ENCODE results near the gene JAZF1. TPM values are rescaled to one million over a fixed set of nuclear protein-coding genes. Genes with fewer than 3 reads are reported as not detected.
A peak's percentile ranks its signal among the peaks of the same experiment; 100 is the strongest.

JAZF1 gene
- total RNA-seq, 8 experiments from 2014 or later = 6.5 to 68.8 (median 17.6) TPM

DNA sequence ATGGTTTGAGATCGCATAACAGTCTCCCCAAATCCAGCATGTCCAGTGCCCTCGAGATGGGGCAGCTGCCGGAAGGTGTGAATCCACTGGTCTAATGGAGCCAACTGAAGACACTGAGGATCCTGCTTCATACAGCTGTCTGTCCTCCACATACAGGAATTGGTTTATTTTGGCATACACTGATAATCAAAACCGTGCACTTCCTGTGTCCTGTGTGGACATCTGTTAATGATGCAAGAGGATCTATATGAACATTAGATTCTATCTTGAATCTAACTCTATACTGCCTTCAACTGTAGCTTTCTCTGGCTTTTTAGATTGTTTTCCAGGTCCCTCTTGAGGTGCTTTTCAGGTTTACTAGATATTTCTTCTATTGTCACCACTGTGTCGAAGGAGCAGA is 3.0 kb upstream of the JAZF1 start:
- in situ Hi-C loops (cut with MboI; ENCODE audit: low pct_unique_long_range_greater_than_20kb in 2 of 9, low sequenced_read_pairs in 9 of 9, unreplicated experiment in 9 of 9) = loop anchor here in 1 of 9 experiments (25.0 kb wide), 1 partner anchor 679 kb away; no protein-coding TSS in a partner anchor
- Histone ChIP-seq H3K4me3 (no peak overlapping the region), H3K4me1 (replicated peaks in 1 of 2) (peaks cover 0 to 9% of the 10 kb centered on the region in 2 donors), H3K27ac (no peak overlapping the region)
- WGBS, 10 experiments = 70 to 100% (median 83%) methylated on average over 1 to 5 of the region's 5 CpGs; no CpG with 5 or more reads in 2 of the 10 experiments
- no peak for ATAC-seq (replicated peaks in 6 of 8)

DNA sequence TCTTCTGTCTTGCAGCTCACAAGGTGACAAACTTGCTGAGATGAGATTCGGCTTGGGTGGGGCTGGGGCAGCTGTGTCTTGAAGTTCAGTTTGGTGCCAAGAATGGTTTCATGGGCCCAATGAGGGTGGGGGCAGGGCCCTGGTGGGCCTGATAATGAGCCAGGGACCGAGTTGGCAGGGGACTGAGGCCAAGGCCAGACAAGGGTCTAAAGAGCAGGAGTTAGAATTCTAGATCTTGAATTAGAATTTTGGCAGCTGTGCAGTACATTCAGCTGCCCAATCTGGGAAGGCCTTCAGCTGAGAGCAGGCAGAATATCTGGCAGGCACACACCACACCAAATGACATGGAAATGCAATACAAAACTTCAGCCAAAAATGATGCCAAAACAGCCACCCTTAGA is 1.5 kb upstream of the JAZF1 start:
- Histone ChIP-seq H3K4me3 (no peak overlapping the region), H3K27ac (no peak overlapping the region), H3K4me1 (replicated peaks in 1 of 2) (peaks cover 0 to 11% of the 10 kb centered on the region in 2 donors)
- no peak for ATAC-seq (replicated peaks in 6 of 8)
- WGBS, 10 experiments = 14 to 90% (median 80%) methylated on average over 1 of the region's 2 CpGs; no CpG with 5 or more reads in 7 of the 10 experiments
- in situ Hi-C loops (cut with MboI; ENCODE audit: low pct_unique_long_range_greater_than_20kb in 2 of 9, low sequenced_read_pairs in 9 of 9, unreplicated experiment in 9 of 9) = loop anchor here in 1 of 9 experiments (25.0 kb wide), 1 partner anchor 680 kb away; no protein-coding TSS in a partner anchor

DNA sequence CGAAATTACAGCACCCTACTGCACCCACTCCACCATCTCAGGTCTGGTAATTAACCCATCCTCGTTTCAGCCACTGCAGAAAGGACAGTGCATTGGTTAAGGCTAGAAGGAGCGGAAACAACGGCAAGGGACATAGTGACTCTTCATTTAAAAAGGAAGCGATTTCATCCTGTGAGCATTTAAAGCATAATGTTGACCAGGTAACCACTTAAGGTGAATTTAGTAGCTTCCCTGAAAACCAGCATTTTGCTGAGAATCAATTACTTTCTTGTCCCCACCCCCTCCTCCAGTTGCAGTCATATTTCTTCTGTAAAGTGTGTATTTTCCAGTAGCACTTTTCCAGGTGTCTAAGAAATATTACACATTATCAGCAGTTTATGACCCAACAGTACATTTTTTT is 821 bp upstream of the JAZF1 start:
- 10 to 100% (median 62%) methylated on average over 1 to 5 of the region's 5 CpGs for WGBS, 10 experiments
- Histone ChIP-seq H3K4me3 (peak overlapping the region in 1 of 5 donors; percentile 79), H3K4me1 (replicated peaks in 1 of 2) (peaks cover 0 to 11% of the 10 kb centered on the region in 2 donors), H3K27ac (no peak overlapping the region)
- in situ Hi-C loops (cut with MboI; ENCODE audit: low pct_unique_long_range_greater_than_20kb in 2 of 9, low sequenced_read_pairs in 9 of 9, unreplicated experiment in 9 of 9) = loop anchor here in 1 of 9 experiments (25.0 kb wide), 1 partner anchor 681 kb away; no protein-coding TSS in a partner anchor
- no peak for ATAC-seq (replicated peaks in 6 of 8)

DNA sequence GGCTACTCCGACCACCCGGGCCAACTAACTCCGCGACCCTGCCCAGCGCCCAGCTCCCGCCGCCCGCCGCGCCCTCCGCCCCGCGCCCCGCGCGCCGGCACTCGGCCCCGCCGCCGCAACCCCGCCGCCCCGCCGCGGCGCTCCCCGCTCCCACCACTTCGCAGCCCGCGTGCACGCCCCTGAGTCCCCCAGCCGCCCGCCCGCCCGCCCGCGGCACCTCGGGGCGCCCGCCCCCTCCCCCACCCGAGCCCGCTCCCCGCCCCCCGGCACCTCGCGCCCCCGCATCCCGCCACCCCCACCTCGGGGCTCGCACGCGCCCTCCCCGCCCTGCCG is 598 bp downstream of the JAZF1 start:
- H3K4me3 ChIP-seq = peak overlapping the region; percentile 69 to 97 (median 79)
- peaks cover 0 to 11% of the 10 kb centered on the region in 2 donors for H3K4me1 ChIP-seq (replicated peaks in 1 of 2)
- in situ Hi-C loops (cut with MboI; ENCODE audit: low pct_unique_long_range_greater_than_20kb in 2 of 9, low sequenced_read_pairs in 9 of 9, unreplicated experiment in 9 of 9) = loop anchor here in 1 of 9 experiments (25.0 kb wide), 1 partner anchor 682 kb away; no protein-coding TSS in a partner anchor
- peak in 2 of 8 experiments; percentile 2 to 43 for ATAC-seq (replicated peaks in 6 of 8)
- H3K27ac ChIP-seq = peak overlapping the region; percentile 69 to 74
- WGBS, 10 experiments = no CpG with 5 or more reads among the region's 55 CpGs

DNA sequence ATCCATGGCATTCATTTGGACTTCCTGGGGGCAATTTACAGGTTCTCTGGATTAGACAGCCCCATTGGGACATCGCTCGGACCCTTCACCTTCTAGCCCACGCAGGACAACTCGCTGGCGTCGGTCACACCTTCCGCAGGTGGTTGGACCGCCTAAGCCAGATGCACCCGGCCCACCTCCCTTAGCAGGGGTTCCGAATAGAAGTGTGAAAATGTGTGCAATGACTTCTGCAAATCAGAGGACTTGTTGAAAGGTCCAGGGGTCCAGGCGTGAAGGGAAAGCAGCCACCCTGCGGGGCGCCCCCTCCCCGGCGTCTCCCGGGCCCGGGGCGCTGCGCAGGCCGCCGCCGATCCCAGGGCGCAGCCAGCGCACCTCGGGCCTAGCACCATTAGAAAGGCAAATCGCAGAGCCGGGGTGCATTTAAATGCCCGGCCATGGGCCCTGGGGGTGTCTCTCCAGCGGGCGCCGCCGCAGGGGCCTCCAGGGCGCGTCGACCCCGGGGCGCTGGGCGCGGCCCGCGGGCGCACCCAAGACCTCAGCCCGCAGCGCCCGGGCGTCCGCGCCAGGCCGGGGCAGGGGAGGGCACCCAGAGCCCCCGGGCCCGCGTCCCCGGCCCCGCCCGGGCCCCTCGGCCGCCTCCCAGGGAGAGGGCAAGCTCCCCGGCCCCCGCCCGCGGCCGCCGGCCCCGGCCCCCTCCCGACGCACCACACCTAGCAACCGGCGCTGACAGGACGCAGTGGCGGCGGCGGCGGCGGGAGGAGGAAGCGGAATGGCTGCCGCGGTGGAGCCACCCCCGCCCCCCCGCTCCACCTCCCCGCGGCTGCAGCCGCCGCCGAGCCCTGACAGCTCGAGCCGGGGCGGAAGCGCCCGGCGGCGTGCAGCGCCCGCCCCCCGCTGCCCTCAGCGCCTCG is 1.2 kb downstream of the JAZF1 start:
- peak overlapping the region; percentile 69 to 74 for H3K27ac ChIP-seq
- 31% methylated on average over 7 of the region's 96 CpGs; no CpG with 5 or more reads in 9 of the 10 experiments for WGBS, 10 experiments
- peaks cover 0 to 11% of the 10 kb centered on the region in 2 donors for H3K4me1 ChIP-seq (replicated peaks in 1 of 2)
- H3K4me3 ChIP-seq = peak overlapping the region; percentile 69 to 97 (median 79)
- in situ Hi-C loops (cut with MboI; ENCODE audit: low pct_unique_long_range_greater_than_20kb in 2 of 9, low sequenced_read_pairs in 9 of 9, unreplicated experiment in 9 of 9) = loop anchor here in 1 of 9 experiments (25.0 kb wide), 1 partner anchor 683 kb away; no protein-coding TSS in a partner anchor
- peak; percentile 52 to 70 (median 66) for ATAC-seq (replicated peaks in 6 of 8)

DNA sequence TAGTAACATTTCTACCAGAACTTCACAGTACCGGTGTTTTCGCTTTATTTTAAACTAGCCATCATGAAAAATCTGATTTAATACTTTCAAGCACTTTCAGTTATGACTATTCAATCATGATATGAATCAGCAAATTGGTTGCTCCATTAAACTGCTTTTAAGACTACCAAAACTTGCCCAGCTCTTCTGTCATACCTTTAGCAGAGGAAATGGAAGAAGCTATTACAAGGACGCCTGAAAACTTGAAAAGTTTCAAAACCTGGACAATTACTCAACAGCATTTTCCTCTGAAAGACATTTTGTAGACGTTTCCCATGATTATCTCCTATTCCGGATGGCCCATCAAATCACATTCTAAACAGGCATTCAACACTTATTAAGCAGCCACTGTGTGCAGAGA is 2.0 kb downstream of the JAZF1 start:
- WGBS, 10 experiments = 30 to 87% (median 63%) methylated on average over 2 to 5 of the region's 5 CpGs; no CpG with 5 or more reads in 1 of the 10 experiments
- ATAC-seq (replicated peaks in 6 of 8) = no peak
- Histone ChIP-seq H3K27ac (no peak overlapping the region), H3K4me1 (replicated peaks in 1 of 2) (peaks cover 0 to 12% of the 10 kb centered on the region in 2 donors), H3K4me3 (peak overlapping the region; percentile 69 to 97 (median 79))
- in situ Hi-C loops (cut with MboI; ENCODE audit: low pct_unique_long_range_greater_than_20kb in 2 of 9, low sequenced_read_pairs in 9 of 9, unreplicated experiment in 9 of 9) = loop anchor here in 1 of 9 experiments (25.0 kb wide), 1 partner anchor 684 kb away; no protein-coding TSS in a partner anchor

DNA sequence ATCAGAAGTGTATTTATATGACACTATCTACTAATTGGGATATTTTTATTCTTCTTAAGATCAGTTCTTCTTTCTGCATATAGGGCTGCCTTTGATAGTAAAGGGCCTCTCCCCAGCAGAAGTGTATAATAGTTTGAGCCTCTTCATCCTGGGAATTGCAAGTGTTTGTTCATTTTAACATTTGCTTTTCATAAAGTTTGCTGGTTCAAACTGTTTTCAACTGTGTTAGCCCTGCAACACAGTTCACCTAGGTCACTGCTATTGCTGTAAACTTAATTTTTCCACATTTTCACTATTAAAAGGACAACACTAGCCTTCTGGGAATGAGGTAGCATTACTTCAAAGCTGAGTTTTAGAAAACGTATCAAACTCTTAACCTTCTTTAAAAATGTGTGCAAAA is 2.8 kb downstream of the JAZF1 start:
- no peak overlapping the region for H3K4me3 ChIP-seq
- 44 to 100% (median 86%) methylated on average over 1 of the region's 1 CpG; no CpG with 5 or more reads in 1 of the 10 experiments for WGBS, 10 experiments
- H3K27ac ChIP-seq = no peak overlapping the region
- ATAC-seq (replicated peaks in 6 of 8) = no peak
- peaks cover 5 to 18% of the 10 kb centered on the region in 2 donors for H3K4me1 ChIP-seq (replicated peaks in 1 of 2)
- in situ Hi-C loops (cut with MboI; ENCODE audit: low pct_unique_long_range_greater_than_20kb in 2 of 9, low sequenced_read_pairs in 9 of 9, unreplicated experiment in 9 of 9) = loop anchor here in 1 of 9 experiments (25.0 kb wide), 1 partner anchor 684 kb away; no protein-coding TSS in a partner anchor

DNA sequence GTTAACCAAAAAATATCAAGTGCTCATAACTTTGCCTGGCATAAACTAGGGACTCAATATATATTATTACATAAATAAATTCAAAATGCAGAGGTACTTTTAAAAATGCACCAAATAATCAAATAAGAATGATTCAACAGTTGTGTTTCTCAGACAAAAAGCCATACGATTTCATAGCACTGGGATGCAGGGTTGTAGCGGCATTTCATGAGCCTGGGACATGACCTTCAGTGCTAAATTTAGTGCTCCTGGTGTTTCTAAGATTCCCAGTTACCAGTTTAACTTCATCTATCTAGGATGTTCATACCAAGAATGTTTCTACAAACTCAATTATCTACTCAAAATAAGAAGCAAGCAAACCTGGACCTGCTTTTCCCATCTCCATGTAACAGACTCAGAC is 4.0 kb downstream of the JAZF1 start:
- H3K4me1 ChIP-seq (replicated peaks in 1 of 2) = peaks cover 8 to 19% of the 10 kb centered on the region in 2 donors

DNA sequence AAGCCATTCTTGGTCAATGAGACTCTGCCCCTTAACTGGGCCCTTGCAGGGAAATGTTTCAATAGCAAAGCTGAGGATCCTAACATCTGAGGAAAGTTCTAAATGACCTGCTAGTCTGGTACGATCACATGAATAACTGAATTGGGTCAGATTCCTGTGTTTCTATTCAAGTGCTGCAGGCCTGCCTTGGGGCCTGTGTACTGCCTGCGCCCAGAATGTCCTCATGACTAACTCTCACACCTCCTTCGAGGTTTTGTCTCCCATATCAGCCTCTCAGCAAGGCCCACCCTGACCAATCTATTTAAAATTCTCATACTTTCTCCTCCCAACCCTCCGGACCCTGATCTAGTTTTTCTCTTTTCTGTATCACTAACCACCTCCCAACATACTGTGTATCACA is 4.4 kb downstream of the JAZF1 start:
- 27 to 97% (median 83%) methylated on average over 1 to 4 of the region's 4 CpGs for WGBS, 10 experiments
- in situ Hi-C loops (cut with MboI; ENCODE audit: low pct_unique_long_range_greater_than_20kb in 2 of 9, low sequenced_read_pairs in 9 of 9, unreplicated experiment in 9 of 9) = loop anchor here in 1 of 9 experiments (25.0 kb wide), 1 partner anchor 686 kb away; no protein-coding TSS in a partner anchor
- no peak overlapping the region for H3K27ac ChIP-seq
- peaks cover 8 to 18% of the 10 kb centered on the region in 2 donors for H3K4me1 ChIP-seq (replicated peaks in 1 of 2)
- H3K4me3 ChIP-seq = no peak overlapping the region
- peak in 2 of 8 experiments; percentile 10 for ATAC-seq (replicated peaks in 6 of 8)

More for the DNA sequence above, 4.0 kb downstream of the JAZF1 start:
- no peak for ATAC-seq (replicated peaks in 6 of 8)
- in situ Hi-C loops (cut with MboI; ENCODE audit: low pct_unique_long_range_greater_than_20kb in 2 of 9, low sequenced_read_pairs in 9 of 9, unreplicated experiment in 9 of 9) = loop anchor here in 1 of 9 experiments (25.0 kb wide), 1 partner anchor 686 kb away; no protein-coding TSS in a partner anchor
- Histone ChIP-seq H3K4me3 (no peak overlapping the region), H3K27ac (no peak overlapping the region)
- WGBS, 10 experiments = 57 to 100% (median 83%) methylated on average over 1 to 2 of the region's 2 CpGs; no CpG with 5 or more reads in 2 of the 10 experiments

DNA sequence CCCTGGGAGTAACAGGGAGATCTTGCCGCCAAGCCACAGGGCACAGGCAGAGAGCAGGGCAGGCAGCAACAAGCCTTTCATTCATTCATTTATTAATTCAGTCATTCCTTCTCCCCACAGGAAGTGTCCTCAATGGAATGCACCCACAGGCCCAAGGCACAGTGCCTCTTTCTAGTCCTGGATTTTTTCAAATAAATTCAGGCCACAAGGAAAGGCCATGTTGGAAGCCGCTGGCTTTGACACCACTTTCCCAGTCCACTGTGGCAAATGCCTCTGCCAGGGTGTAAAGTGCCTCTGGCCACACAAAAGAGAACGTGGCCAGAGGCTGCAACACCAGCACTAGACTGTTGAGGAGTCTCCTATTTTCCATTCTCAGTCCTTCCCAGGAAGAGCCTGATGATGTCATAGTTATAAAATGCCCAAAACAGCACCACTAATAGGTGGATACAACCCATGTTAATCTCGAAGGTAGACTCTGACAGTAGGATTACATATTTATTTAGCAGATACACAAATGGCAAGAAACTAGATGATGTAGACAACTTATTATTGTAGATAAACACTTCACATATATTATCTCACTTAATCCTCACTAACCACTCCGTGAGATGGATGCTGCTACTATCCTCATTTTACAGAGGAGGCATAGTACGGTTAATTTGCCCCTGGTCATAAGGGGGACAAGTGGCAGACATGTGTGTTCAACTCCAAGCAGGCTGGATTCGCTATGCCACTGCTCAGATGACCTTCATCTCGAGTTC is 5.5 kb downstream of the JAZF1 start:
- no peak overlapping the region for H3K27ac ChIP-seq
- H3K4me3 ChIP-seq = no peak overlapping the region
- in situ Hi-C loops (cut with MboI; ENCODE audit: low pct_unique_long_range_greater_than_20kb in 2 of 9, low sequenced_read_pairs in 9 of 9, unreplicated experiment in 9 of 9) = loop anchor here in 1 of 9 experiments (25.0 kb wide), 1 partner anchor 687 kb away; no protein-coding TSS in a partner anchor
- H3K4me1 ChIP-seq (replicated peaks in 1 of 2) = peaks cover 8 to 15% of the 10 kb centered on the region in 2 donors
- 43 to 100% (median 90%) methylated on average over 1 to 6 of the region's 8 CpGs; no CpG with 5 or more reads in 1 of the 10 experiments for whole genome bisulfite sequencing, 10 experiments
- no peak for ATAC-seq (replicated peaks in 6 of 8)

DNA sequence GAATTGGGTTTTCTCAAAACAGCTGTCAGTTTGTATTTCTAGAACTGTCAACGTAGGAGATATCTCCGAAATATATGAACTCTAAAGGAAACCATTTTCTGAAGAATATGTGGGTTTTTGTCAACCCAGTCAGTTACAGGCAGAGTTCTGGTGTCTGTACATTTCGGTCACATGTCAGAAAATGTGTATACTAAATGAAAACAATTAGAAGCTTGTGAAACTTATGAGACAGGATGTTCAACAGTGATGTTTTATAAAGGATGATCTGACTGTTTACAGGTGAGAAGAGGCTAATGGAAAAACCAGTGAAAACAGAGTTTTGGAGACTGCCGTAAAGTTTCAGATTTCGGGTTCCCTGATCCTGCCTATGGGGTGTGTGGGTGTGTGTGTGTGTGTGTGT is 6.2 kb downstream of the JAZF1 start:
- in situ Hi-C loops (cut with MboI; ENCODE audit: low pct_unique_long_range_greater_than_20kb in 2 of 9, low sequenced_read_pairs in 9 of 9, unreplicated experiment in 9 of 9) = no loop called here
- Histone ChIP-seq H3K4me3 (no peak overlapping the region), H3K27ac (no peak overlapping the region), H3K4me1 (replicated peaks in 1 of 2) (peaks cover 8 to 15% of the 10 kb centered on the region in 2 donors)
- WGBS, 10 experiments = 90 to 100% (median 98%) methylated on average over 1 to 3 of the region's 5 CpGs; no CpG with 5 or more reads in 4 of the 10 experiments
- ATAC-seq (replicated peaks in 6 of 8) = no peak

DNA sequence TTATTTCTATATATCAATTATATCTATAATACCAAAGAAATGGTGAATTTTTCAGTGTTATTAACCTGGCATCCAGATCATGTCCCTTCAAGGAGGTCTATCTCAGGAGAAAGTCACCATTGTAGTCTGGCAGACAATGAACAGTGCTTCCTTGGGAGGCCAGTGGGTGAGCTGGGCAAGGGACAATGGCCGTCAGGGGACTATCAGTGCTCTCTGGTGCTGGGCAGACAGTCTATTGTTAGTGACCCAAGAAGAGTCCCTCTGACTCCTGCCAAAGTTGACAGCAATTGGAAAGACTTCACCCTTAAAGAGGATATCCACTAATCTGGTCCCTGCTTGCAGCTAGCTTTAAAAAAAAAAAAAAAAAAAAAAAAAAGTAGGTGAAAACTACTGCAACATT is 7.1 kb downstream of the JAZF1 start:
- no peak for ATAC-seq (replicated peaks in 6 of 8)
- no peak overlapping the region for H3K27ac ChIP-seq

More for the DNA sequence above, 7.1 kb downstream of the JAZF1 start:
- WGBS, 10 experiments = 86 to 100% (median 88%) methylated on average over 1 of the region's 1 CpG; no CpG with 5 or more reads in 6 of the 10 experiments
- H3K4me3 ChIP-seq = no peak overlapping the region
- peaks cover 8 to 9% of the 10 kb centered on the region in 2 donors for H3K4me1 ChIP-seq (replicated peaks in 1 of 2)
- in situ Hi-C loops (cut with MboI; ENCODE audit: low pct_unique_long_range_greater_than_20kb in 2 of 9, low sequenced_read_pairs in 9 of 9, unreplicated experiment in 9 of 9) = no loop called here
